A549 treated with ZK216348 at 1 μM for 4 hours (cell line): ENCODE results near the gene RXRB. TPM values are rescaled to one million over a fixed set of nuclear protein-coding genes. Genes with fewer than 3 reads are reported as not detected.

Experiments
- total RNA-seq: library from RNA; stranded (reverse); fragments of 200-300 nt; extraction: Qiagen RNA extraction; gene quantifications from 5 replicates; pipeline ENCODE4 v1.2.3, GENCODE V29; 2022; ENCODE audit warnings: low read depth

Gene RXRB
- 14.6 to 23.6 TPM (median 21.7 TPM) in 5 replicates for total RNA-seq

GRCh38 chr6:33200219-33201146 is at the start of gene RXRB, which contains the start of gene SLC39A7:
RXRB (minus strand) TSS chr6:33200665; CDS start chr6:33200476, 189 bp downstream.
SLC39A7 (plus strand) TSS chr6:33200867; CDS start chr6:33201246, 379 bp downstream.

GRCh38 chr6:33208091-33208967 is 7.9 kb upstream of the RXRB start, which contains the start of gene RING1:
RING1 (plus strand) TSS chr6:33208500; CDS start chr6:33208823, 323 bp downstream.

GRCh38 chr6:33204415-33205190 is 4.1 kb upstream of the RXRB start, which contains the start of gene HSD17B8:
HSD17B8 (plus strand) TSS chr6:33204655; CDS start chr6:33204669, 14 bp downstream.

DNA sequence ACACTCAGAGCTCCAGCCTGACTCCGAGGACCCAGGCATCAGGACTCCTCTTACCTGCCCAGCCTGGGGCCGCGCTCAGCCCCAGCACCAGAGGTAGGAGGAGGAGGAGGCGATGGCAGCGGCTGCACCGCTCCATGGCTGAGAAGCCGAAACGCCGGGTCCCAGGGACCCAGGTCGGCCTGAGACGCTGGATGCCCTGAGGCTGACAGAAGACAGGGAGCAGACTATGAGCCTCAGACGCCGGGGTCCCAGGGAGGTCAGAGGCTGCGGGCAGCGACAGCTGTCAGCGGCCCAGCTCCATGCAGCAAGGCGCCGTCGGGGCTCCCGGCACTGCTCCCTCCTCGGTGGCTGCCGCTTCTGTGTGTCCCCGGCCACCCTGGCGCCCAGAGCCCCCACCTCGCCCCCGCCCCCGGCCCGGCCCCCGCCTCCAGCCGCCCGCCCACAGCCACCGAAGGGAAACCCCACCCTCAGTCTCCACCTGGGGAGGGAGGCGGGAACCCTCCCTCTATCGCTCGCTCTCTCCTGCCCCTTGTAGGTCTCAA is 8.3 kb downstream of the RXRB start, which contains the start of gene COL11A2:
Gene COL11A2, minus strand, starts transcription at position 363 of the 542 bp plus-strand sequence. Its CDS starts 227 bp downstream, at position 136.

Other genes with a start within 250 kb of the RXRB start
- gene HLA-DMA, start 247.6 kb downstream of the RXRB start, total RNA-seq: 2.7 to 3.6 TPM (median 3.2 TPM) in 5 replicates
- gene BRD2, start 232.1 kb downstream of the RXRB start, total RNA-seq: 127 to 155 TPM (median 130 TPM) in 5 replicates
- not detected in 5 replicates for gene HLA-DOA, start 191.1 kb downstream of the RXRB start, total RNA-seq
- 0.05 TPM in 1 of 5 replicates, not detected in the others for gene HLA-DPA1, start 127.0 kb downstream of the RXRB start, total RNA-seq
- not detected in 5 replicates for gene HLA-DPB1, start 124.7 kb downstream of the RXRB start, total RNA-seq
- gene COL11A2, start 8.2 kb downstream of the RXRB start, total RNA-seq: 0.71 to 1.5 TPM (median 0.79 TPM) in 5 replicates
- 99.1 to 115 TPM (median 112 TPM) in 5 replicates for gene SLC39A7, start 202 bp upstream of the RXRB start, total RNA-seq
- 9.7 to 16.5 TPM (median 14.8 TPM) in 5 replicates for gene HSD17B8, start 4.0 kb upstream of the RXRB start, total RNA-seq
- gene RING1, start 7.8 kb upstream of the RXRB start, total RNA-seq: 19.0 to 27.0 TPM (median 24.7 TPM) in 5 replicates
- gene VPS52, start 71.2 kb upstream of the RXRB start, total RNA-seq: 17.5 to 19.4 TPM (median 18.5 TPM) in 5 replicates
- gene RPS18, start 71.4 kb upstream of the RXRB start, total RNA-seq: 2,468 to 2,870 TPM (median 2,583 TPM) in 5 replicates
- gene B3GALT4, start 76.5 kb upstream of the RXRB start, total RNA-seq: 0.47 to 1.1 TPM (median 0.66 TPM) in 5 replicates
- 51.7 to 59.6 TPM (median 56.5 TPM) in 5 replicates for gene WDR46, start 88.6 kb upstream of the RXRB start, total RNA-seq
- 95.5 to 148 TPM (median 103 TPM) in 5 replicates for gene PFDN6, start 88.9 kb upstream of the RXRB start, total RNA-seq
- 9.4 to 15.3 TPM (median 14.0 TPM) in 5 replicates for gene RGL2, start 98.3 kb upstream of the RXRB start, total RNA-seq
- 30.8 to 42.7 TPM (median 36.7 TPM) in 5 replicates for gene TAPBP, start 113.4 kb upstream of the RXRB start, total RNA-seq
- 2.1 to 5.4 TPM (median 4.1 TPM) in 5 replicates for gene ZBTB22, start 117.1 kb upstream of the RXRB start, total RNA-seq
- 38.1 to 39.7 TPM (median 38.5 TPM) in 5 replicates for gene DAXX, start 122.3 kb upstream of the RXRB start, total RNA-seq
- 33.8 to 49.0 TPM (median 44.2 TPM) in 5 replicates for gene KIFC1, start 191.2 kb upstream of the RXRB start, total RNA-seq
- 10.0 to 20.7 TPM (median 17.9 TPM) in 5 replicates for gene PHF1, start 210.3 kb upstream of the RXRB start, total RNA-seq
- 139 to 237 TPM (median 202 TPM) in 5 replicates for gene CUTA, start 217.4 kb upstream of the RXRB start, total RNA-seq
- gene SYNGAP1, start 219.4 kb upstream of the RXRB start, total RNA-seq: 3.7 to 9.2 TPM (median 5.1 TPM) in 5 replicates